A673 (cell line): ENCODE data around the gene CCL3.
"Not testable (repeated sequence)": the region's sequence is repeated elsewhere in the genome, so short reads cannot be mapped to it uniquely, and the experiment has no call there.

Source experiments
- CTCF ChIP-seq: fragments of 300-800, 200-600 bp; sonication (generic); conservative IDR thresholded peaks from 2 replicates; pipeline ENCODE4 v1.5.1; 2017; ENCODE audit warnings: low read depth, mild to moderate bottlenecking, antibody characterized with exemption, low read length, moderate library complexity, mixed read lengths
- EZH2 ChIP-seq: fragments of 200-600 bp; sonication (generic); IDR thresholded peaks from 2 replicates; pipeline ENCODE4 v1.6.1; 2017; ENCODE audit warnings: borderline replicate concordance, low read depth, mild to moderate bottlenecking, mixed read lengths, antibody characterized with exemption, low read length; ENCODE audit not compliant: poor library complexity, severe bottlenecking

- not testable (repeated sequence) for TF ChIP-seq EZH2, CTCF
These were observed 25.2 kb upstream of the CCL3 start for GRCh38 chr17:36114971-36115648.
